Ovary (tissue), 3 donors: ENCODE data around the gene PPTC7.
"Not testable (repeated sequence)": the region's sequence is repeated elsewhere in the genome, so short reads cannot be mapped to it uniquely, and the experiment has no call there.

Experiments used
- EP300 ChIP-seq: sonication (generic); formaldehyde crosslinking; IDR thresholded peaks from one replicate; pipeline ENCODE4 v1.6.1; 2017; ENCODE audit warnings: antibody characterized with exemption
- POLR2A ChIP-seq: fragments of 450-650 bp; IDR thresholded peaks from one replicate; pipeline ENCODE4 v1.6.1; 2017; ENCODE audit warnings: antibody characterized with exemption, mild to moderate bottlenecking, moderate library complexity
- TF ChIP-seq, protein P1 (sequence below), 3 donors: fragments of 450-650 bp in 2 of 3; fragments of 200-600 bp in 1 of 3; IDR thresholded peaks; one replicate each; pipeline versions ENCODE4 v1.5.1 to v1.8.0; 2016 to 2022; ENCODE audit warnings: antibody characterized with exemption in 3 of 3, mild to moderate bottlenecking in 1 of 3
- donor health status: DM: no; HTN: no; CAD: no.

DNA sequence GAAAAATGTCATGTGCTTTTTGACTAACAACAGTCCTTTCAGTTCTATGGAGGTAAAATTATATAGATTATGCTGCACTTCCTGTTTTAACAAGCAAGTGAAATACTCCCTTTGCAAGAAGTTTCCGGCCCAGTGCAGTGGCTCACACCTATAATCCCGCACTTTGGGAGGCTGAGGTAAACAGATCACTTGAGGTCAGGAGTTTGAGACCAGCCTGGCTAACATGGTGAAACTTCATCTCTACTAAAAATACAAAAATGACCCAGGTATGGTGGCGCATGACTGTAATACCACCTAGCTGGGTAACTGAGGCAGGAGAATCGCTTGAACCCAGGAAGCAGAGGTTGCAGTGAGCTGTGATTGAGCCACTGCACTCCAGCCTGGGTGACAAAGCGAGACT is 20.7 kb downstream of the PPTC7 start:
- TF ChIP-seq, protein P1, sequence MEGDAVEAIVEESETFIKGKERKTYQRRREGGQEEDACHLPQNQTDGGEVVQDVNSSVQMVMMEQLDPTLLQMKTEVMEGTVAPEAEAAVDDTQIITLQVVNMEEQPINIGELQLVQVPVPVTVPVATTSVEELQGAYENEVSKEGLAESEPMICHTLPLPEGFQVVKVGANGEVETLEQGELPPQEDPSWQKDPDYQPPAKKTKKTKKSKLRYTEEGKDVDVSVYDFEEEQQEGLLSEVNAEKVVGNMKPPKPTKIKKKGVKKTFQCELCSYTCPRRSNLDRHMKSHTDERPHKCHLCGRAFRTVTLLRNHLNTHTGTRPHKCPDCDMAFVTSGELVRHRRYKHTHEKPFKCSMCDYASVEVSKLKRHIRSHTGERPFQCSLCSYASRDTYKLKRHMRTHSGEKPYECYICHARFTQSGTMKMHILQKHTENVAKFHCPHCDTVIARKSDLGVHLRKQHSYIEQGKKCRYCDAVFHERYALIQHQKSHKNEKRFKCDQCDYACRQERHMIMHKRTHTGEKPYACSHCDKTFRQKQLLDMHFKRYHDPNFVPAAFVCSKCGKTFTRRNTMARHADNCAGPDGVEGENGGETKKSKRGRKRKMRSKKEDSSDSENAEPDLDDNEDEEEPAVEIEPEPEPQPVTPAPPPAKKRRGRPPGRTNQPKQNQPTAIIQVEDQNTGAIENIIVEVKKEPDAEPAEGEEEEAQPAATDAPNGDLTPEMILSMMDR (IDR thresholded peaks at IDR 0.05): not testable (repeated sequence)
- TF ChIP-seq EP300, POLR2A: not testable (repeated sequence)
